ENCODE data around the gene DBT. TPM values are rescaled to one million over a fixed set of nuclear protein-coding genes. Genes with fewer than 3 reads are reported as not detected.

Gene DBT
- total RNA-seq, 1 experiment from 2014 or later = 20.3 TPM

GRCh38 chr1:100151679-100152078 lies 98.0 kb downstream of the DBT start:
- no peak overlapping the region for H2BK20ac ChIP-seq (ENCODE audit: low read depth, low read length, poor library complexity, severe bottlenecking)
- Mint-ChIP-seq H3K4me3 (no peak overlapping the region), H3K27ac (no peak overlapping the region), H3K36me3 (ENCODE audit: insufficient read depth in 1 of 3, low read depth in 3 of 3) (peaks cover 0 to 12% (median 10%) of the 10 kb centered on the region in 3 experiments; a peak in 4 of 7 replicates), H3K4me1 (peaks cover 8 to 9% of the 10 kb centered on the region in 2 experiments), H3K9me3 (no peaks in the 10 kb centered on the region), H3K27me3 (ENCODE audit: low read depth) (no peaks in the 10 kb centered on the region)
- H3K4ac ChIP-seq (ENCODE audit: low read depth, low read length) = no peak overlapping the region
- no peak overlapping the region for H2AFZ ChIP-seq (ENCODE audit: low read length)
- TF ChIP-seq, protein P1, sequence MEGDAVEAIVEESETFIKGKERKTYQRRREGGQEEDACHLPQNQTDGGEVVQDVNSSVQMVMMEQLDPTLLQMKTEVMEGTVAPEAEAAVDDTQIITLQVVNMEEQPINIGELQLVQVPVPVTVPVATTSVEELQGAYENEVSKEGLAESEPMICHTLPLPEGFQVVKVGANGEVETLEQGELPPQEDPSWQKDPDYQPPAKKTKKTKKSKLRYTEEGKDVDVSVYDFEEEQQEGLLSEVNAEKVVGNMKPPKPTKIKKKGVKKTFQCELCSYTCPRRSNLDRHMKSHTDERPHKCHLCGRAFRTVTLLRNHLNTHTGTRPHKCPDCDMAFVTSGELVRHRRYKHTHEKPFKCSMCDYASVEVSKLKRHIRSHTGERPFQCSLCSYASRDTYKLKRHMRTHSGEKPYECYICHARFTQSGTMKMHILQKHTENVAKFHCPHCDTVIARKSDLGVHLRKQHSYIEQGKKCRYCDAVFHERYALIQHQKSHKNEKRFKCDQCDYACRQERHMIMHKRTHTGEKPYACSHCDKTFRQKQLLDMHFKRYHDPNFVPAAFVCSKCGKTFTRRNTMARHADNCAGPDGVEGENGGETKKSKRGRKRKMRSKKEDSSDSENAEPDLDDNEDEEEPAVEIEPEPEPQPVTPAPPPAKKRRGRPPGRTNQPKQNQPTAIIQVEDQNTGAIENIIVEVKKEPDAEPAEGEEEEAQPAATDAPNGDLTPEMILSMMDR (conservative IDR thresholded peaks at IDR 0.05) = no peak
- no peak overlapping the region for H3K14ac ChIP-seq (ENCODE audit: insufficient read depth, low read length)
- H2BK120ac ChIP-seq (ENCODE audit: low read depth, low read length, poor library complexity, severe bottlenecking) = no peak overlapping the region
- no peaks in the 10 kb centered on the region for H3K23me2 ChIP-seq (ENCODE audit: insufficient read length, low read depth, low read length, poor library complexity, severe bottlenecking)
- H3K4me1 ChIP-seq (ENCODE audit: insufficient read depth, low read length) = peaks cover 3% of the 10 kb centered on the region; the same call in 1 of the 2 replicates
- no peak overlapping the region for H2BK5ac ChIP-seq (ENCODE audit: insufficient read length, low read length)
- no peak overlapping the region for H4K5ac ChIP-seq (ENCODE audit: insufficient read length, low read depth, low read length)
- H3K4me2 ChIP-seq (ENCODE audit: insufficient read depth, insufficient read length, low read length) = no peak overlapping the region
- no peak overlapping the region for H3T11ph ChIP-seq (ENCODE audit: low read length)
- no peak overlapping the region for H2BK12ac ChIP-seq (ENCODE audit: insufficient read length, low read depth, low read length)
- H3K18ac ChIP-seq (ENCODE audit: insufficient read length, low read depth, low read length) = no peak overlapping the region
- no peaks in the 10 kb centered on the region for H3K79me1 ChIP-seq (ENCODE audit: insufficient read depth, low read depth, low read length, poor library complexity, severe bottlenecking)
- WGBS (ENCODE audit: extremely low coverage, insufficient read length, low lambda C conversion rate) = no CpG with 5 or more reads among the region's 2 CpGs
- H3K79me2 ChIP-seq (ENCODE audit: insufficient read depth, low read length) = no peaks in the 10 kb centered on the region; the same call in 1 of the 2 replicates
- H4K8ac ChIP-seq (replicated peaks; ENCODE audit: insufficient read length, low read depth, low read length) = no peak overlapping the region
- H4K20me1 ChIP-seq (ENCODE audit: control insufficient read depth, insufficient read depth, insufficient read length) = no peaks in the 10 kb centered on the region
- no peak overlapping the region for H3K27ac ChIP-seq (ENCODE audit: insufficient read length, low read depth, low read length)
- no peak overlapping the region for H2AK5ac ChIP-seq (ENCODE audit: insufficient read length, low read length)
- H4K91ac ChIP-seq (ENCODE audit: insufficient read length, low read depth, low read length) = no peak overlapping the region
- no peaks in the 10 kb centered on the region for H3K27me3 ChIP-seq (ENCODE audit: insufficient read depth, low read length)
- H3K23ac ChIP-seq (ENCODE audit: insufficient read length, low read depth, low read length) = no peak overlapping the region
- H2BK15ac ChIP-seq (ENCODE audit: low read depth, low read length) = no peak overlapping the region
- H3K56ac ChIP-seq (ENCODE audit: insufficient read length, low read depth, low read length) = no peak overlapping the region
- H3K9me3 ChIP-seq (ENCODE audit: control insufficient read depth, low read depth, low read length) = no peaks in the 10 kb centered on the region
- no peak for DNase-seq
- H3K9ac ChIP-seq (ENCODE audit: extremely low read depth, insufficient read length, low read length) = no peak overlapping the region

Data from H9 (cell line).